GM10847 (cell line): ENCODE results near the gene COL6A2.

Experiments
- POLR2A ChIP-seq: IDR thresholded peaks from 2 replicates; pipeline ENCODE4 v1.6.1; 2011; ENCODE audit not compliant: insufficient read length; ENCODE audit errors: extremely low read depth

COL6A2 gene

DNA sequence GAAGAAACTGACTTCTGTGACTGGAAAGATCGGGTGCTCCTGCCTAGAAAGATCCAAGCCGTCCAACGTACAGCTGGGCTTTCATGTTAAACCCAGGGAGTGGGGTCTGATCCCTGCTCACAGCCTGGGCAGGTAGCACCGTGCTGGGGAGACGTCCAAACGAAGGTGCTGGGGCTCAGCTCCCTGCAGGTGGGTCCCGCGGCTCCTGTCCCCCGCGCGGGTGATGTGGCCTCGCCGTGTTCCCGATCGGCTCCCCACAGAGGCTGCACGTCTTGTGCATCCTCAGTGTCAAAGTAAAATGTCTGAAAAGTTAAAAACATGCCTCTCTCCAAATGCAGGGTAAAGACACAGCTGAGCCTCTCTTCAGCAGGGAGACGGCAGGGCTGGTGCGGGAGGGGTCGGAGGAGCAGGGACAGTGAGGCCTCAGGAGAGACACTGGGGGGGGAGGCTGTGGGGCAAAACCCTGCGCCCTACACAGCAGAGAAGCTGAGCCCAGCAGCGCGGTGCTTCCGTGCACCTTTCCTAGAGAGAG lies 40.1 kb upstream of the COL6A2 start:
- TF ChIP-seq POLR2A, result no peak

DNA sequence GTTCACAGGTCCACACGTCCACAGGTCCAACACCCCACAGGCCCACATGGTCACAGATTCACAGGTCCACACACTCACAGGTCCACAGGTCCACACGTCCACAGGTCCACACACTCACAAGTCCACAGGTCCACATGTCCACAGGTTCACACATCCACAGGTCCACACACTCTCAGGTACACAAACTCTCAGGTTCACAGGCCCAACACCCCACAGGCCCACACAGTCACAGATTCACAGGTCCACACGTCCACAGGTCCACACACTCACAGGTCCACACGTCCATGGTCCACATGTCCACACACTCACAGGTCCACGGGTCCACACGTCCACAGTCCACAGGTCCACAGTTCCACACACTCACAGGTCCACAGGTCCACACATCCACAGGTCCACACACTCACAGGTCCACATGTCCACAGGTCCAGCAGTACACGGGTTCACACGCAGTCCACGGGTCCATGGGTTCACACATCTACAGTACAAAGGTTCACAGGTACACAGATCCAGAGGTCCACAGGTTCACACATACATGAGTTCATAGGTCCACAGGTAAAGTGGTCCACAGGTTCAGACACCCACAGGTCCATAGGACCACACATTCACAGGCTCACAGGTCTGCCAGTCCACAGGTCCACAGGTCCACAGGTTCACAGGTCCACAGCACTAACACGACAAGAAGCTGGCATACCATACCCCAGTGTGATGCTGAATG lies 39.3 kb upstream of the COL6A2 start:
- TF ChIP-seq POLR2A, result no peak

DNA sequence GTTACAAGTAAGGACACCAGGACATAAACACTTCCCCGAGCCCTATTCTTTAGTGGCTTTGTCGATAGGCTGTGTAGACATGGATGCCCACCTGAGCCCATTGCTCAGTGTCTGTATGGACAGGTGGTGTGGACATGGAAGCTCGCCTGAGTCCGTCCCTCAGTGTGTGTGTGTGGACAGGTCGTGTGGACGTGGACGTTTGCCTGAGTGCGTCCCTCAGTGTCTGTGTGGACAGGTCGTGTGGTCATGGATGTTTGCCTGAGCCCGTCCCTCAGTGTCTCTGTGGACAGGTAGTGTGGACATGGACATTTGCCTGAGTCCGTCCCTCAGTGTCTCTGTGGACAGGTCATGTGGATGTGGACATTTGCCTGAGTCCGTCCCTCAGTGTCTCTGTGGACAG lies 38.7 kb upstream of the COL6A2 start:
- TF ChIP-seq POLR2A, result no peak

DNA sequence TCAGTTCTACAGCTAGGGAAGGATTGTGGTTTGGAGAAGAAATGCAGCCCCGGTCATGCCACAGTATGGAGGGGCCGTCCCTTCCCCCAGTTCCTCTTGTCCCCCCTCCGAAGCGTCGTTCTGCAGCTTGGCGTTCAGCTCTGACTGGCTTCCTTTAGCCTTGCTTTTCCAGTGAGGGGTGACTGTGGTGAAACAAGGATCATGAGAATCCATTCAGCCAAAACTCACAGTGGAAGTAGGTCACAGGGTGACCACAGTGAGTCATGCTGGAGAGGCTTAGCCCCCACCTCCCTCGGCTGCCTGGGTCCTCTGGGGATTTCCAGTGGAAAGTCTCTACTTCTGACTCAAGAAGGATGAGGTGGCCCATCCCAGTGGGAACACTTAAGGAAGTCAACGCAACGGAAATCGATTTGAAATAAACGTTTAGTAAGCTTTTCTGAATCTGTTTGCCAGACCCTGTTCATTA lies 37.3 kb upstream of the COL6A2 start:
- no peak for TF ChIP-seq POLR2A

DNA sequence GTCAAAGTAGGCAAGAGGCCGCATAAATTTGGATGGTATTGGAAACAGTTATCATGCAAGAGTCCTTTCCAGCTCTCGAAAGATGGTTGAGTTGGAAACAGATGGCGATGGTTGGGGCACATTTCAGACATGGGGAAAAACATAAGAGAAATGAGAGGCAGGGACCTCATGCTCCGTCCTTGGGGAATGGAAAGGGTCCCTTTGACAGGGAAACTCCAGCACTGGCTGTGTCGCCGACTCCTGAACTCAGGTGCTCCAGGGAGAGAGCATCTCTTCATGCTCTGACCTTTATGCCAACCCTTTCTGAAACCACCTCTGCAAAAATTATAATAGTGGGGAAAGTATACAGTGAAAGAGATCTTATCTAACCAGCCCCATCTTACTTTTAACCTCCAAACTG lies 36.8 kb upstream of the COL6A2 start:
- no peak for TF ChIP-seq POLR2A

DNA sequence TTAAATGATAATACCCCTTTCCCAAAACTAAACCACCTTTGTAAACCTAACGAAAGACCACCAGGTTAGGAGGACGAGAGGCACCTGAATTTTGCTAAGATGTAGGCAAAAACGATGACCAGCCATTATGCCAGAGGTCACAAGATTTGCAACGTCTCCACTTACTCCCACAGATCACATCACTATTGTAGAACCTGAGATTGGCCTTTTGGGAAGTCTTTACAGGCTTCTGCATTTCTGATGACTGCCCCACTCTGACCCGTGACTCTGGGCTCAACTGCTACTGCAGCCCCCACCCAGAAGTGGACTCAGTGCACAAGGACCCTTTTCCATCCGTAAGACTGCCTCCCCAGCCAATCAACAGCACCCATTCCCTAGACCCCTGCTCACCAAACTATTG lies 36.4 kb upstream of the COL6A2 start:
- TF ChIP-seq POLR2A, result no peak

DNA sequence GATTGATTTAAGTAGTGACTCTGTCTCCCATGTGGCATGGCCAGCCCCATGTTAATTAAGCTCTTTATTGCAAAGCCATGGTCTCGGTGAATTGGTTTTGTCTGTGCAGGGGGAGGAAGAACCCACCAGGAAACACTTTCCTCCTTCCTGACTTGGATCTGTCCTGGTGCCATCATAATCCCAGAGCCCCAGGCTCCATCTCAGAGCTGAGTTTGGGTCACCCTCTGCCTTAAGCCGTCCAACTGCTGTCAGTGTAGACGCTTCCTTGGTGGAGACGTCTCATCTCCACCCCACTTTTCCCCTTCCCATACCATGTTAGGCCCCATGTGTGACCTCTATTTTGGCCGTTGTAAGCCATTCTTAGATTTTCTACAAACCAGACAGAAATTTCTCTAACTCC lies 36.0 kb upstream of the COL6A2 start:
- TF ChIP-seq POLR2A, result no peak

DNA sequence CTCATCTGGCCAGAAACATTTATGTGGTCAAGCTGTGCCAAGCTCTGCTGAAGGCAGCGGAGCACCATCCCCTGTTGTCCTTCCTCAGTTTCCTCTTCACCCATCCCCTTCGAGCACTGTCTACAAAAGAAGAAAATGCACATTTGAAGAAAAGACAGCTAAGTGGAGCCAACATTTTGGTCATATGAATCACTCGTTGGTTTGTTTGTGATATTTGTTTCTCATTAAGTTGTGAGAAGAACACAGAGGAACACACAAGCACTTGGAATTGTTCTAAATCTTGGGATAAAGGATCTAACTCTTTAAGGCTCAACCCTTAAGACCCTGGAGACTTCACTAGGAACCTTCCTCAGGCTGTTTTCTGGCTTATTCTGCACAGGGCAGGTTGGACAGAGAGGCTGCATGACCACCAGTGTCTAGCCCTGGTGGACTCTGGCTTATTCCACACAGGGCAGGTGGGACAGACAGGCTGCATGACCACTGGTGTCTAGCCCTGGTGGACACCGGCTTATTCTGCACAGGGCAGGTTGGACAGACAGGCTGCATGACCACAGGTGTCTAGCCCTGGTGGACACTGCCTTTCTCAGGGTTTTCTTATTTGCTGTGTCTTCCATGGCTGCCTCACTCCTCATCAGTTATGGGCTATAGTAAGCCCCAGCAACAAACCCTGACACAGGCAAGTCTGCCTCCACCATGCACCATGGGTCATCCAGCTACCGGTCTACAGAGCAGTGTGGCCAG lies 35.3 kb upstream of the COL6A2 start:
- no peak for TF ChIP-seq POLR2A

DNA sequence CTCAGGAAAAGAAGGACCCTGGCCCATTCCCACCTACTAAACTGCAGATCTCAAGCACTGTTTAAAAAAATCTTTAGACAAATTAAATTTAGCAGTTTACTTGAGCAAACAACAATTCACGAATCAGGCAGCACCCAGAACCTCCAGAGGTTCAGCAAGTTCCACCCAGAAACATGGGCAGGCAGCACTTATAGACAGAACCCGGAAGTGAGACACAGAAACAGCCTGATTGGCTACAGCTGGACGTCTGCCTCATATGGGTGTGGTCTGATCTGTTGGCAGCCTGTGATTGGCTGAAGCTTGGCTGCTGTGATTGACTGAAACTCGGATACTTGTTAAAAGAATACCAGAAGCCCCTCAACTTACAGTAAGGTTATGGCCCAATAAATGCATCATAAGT lies 34.7 kb upstream of the COL6A2 start:
- TF ChIP-seq POLR2A, result no peak

DNA sequence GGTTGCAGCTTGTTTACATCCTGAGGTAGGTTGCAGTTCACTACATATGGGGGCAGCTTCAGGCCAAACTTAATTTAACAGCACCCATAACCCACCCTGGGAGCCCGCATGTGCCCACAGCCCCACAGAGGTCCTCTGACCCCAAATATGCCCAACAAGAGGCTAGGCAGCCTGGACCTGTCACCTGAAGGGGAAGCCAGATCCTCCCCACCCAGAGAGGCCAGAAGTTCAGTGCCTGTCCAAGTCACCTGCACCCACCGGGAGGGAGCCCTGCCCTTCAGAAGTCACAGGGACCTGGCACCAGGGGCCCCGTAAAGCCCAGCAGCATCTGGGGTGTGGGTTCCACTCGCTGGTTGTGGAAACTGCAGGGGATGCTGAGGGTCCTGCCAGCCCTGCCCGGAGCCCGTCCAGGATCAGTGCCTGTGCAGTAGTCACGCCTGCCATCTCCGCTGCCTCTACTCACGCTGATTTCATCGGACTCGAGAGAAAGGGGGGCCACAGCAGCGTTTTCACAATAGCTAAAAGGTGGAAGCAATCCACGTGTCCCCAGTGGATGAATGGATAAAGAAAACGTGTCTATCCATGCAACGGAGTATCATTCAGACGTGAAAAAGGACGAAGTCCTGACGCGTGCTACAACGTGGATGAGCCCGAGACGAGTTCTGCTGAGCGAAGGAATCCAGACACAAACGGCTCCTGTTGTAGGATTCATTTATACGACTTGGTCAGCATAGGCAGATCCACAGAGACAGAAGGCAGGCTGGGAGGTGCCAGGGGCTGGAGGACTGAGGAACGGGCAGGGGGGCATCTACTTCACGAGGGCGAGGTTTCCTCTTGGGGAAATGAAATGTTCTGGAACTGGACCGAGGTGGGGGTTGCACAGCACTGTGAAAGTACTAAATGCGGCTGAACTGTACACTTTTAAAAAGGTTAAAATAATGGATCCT lies 33.9 kb upstream of the COL6A2 start:
- TF ChIP-seq POLR2A, result no peak

DNA sequence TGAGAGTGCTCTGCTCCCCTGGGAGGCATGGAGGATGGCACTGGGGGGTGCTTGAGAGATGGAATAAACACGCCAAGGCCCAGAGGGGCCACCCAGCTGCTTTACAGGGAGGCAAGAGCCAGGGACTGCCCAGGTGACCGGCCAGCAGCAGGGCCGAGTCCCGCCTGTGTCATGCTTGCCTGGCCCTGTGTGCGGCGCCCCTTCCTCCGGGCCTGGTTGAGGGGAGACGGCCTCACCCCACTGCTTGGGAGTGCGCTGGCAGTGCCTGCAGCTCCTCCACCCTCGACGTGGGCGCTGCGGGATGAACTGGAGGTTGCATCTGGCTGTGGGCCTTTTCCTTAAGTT lies 33.1 kb upstream of the COL6A2 start:
- no peak for TF ChIP-seq POLR2A

DNA sequence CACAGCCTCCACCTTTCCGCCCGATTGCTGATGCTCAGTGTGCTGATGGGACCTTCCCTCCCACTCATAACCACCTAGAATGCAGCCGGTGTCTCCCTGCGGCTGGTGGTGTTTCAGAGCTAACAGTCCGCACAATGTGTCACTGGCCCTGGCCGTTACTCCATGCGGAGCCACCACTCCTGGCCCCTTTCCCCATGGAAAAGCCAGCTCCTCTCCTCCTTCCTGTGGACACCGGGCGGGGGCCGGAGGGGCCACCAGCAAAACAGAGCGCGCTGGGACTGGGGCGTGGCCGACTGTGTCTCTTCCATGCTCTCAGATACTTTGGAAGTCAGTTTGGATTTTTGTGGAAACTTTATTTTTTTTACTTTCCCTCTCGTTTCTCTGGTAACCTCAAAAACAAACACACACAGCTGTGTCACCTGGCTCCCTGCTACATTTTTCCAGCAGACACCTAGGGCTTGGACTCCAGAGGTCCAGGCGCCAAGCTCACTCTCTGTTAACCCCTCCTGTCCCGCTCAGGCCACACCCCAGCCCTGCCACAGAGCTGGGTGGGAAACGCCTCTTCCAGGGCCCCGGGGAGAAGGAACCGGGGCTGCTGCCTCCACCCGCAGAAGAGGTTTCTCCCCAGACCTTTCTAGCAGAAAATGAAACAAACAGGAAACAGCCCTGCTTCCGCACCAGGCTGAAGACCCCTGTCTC lies 32.5 kb upstream of the COL6A2 start:
- TF ChIP-seq POLR2A, result no peak

DNA sequence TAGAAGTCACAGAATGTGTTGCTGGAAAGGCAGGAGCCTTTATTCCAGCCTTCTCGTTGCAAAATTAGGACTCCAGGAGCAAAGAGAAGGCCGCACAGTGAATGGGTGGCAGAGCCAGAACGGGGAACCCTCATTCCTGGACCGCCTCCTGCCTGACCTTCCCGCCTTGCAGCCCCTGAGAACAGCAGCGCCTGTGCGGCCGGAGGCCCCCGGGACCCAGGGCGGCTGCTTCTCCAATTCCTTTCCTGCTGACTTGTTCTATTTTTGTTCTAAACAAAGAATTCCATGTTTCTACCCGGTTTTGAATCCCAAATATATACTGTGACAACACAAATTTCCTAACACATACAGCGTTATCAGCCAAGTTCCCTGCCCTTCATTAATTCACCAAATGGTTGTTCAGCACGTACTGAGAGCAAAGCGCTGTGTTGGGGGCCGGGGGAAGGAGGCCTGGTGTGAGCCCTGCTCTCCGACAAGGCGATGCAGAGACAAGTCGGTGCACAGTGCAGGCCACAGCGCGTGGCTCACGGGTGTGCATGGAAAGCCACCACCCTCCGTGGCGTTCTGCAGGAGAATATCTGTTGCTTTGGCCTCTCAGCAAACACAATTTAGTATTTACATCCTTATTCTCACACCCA lies 31.9 kb upstream of the COL6A2 start:
- TF ChIP-seq POLR2A, result no peak

DNA sequence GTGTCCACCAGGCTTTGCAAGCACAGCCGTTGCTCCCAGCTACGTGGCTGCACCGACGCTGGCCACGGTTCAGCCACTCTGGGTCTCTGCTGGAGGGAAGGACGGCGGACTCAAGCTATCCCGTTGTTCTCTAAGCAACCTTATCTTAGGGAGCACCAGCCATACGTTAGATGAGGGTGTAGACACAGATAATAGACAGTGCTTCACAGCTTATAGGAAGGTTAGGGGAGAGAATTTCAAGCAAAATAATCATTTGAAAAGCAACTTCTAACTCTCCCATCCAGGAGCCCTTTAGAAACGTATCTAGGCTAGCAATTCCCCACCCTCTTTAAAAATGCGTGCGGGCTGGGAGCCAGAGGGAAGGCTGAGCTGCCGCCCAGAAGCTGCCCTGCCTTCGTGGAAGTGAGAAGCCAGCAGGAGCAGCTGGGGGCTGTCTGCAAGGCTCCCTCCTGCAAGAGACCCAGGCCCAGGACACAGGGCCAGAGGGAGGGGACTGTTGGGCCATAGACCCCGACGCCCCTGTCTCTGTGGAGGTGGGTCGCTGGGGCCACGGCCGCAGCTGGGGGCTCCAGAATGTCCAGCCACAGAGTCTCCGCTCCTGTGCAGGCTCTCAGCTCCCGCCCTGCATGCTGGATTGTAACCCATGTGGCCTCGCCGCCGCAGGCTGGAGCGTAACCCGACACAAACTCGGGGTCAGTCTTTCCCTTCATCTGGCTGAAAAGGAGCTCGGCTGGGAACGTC lies 31.2 kb upstream of the COL6A2 start:
- TF ChIP-seq POLR2A, result no peak

DNA sequence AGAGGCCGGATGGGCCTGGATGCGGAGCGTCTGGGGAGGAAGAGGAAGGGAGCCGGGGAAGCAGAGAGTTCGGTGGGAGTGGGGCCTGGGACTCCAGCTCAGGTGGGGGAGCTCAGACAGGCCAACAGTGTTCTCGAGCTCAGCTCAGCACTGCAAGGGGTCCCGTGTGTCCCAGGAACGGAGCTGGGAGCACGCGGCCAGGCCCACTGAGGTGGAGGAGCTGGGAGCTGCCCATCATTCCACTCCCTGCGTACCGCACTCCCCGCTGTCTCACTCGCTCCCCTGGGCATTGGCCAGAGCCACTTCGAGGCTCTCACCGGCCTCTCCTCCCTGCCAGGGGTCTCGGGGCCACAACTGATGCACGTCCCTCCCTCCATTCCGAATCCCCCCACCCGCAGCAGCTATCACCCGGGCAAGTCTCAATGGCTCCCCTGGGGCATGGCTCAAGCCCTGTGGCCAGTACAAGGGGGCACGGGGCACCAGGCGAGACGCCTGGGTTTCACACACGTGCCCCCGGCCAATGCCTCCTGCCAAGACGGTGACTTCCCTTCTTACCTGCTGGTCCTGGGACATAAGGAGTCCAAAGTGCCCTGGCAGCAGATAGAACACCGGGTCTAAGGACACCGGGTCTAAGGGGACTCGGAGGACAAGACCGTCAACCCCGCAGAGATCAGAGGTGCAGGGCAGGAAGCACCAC lies 30.3 kb upstream of the COL6A2 start:
- TF ChIP-seq POLR2A, result no peak
